Umbilical cord (tissue), 2 donors: ENCODE measurements around the gene DGCR2. TPM values are rescaled to one million over a fixed set of nuclear protein-coding genes. Genes with fewer than 3 reads are reported as not detected.
"Not testable (repeated sequence)": the region's sequence is repeated elsewhere in the genome, so short reads cannot be mapped to it uniquely, and the experiment has no call there.

Experiments used
- DNase-seq: peaks from one replicate; pipeline ENCODE4 v3.0.0-alpha.2; 2015; ENCODE audit warnings: low spot score
- total RNA-seq: library from RNA; depleted of rRNA; stranded (reverse); fragments of >200 nt; gene quantifications from one replicate; pipeline ENCODE4 v1.2.3, GENCODE V29; 2014; ENCODE audit warnings: low replicate concordance; ENCODE audit not compliant: insufficient read depth

DGCR2 gene
- total RNA-seq, 1 donor from 2014 or later: 47.4 TPM

- DNase-seq: no peak
These were observed 78.8 kb downstream of the DGCR2 start for GRCh38 chr22:19043121-19044085.

GRCh38 chr22:19042285-19043120 is 79.7 kb downstream of the DGCR2 start:
- no peak for DNase-seq

GRCh38 chr22:19041704-19042074 is 80.5 kb downstream of the DGCR2 start:
- no peak for DNase-seq

GRCh38 chr22:19040888-19041703 is 81.1 kb downstream of the DGCR2 start:
- DNase-seq: no peak

GRCh38 chr22:19040391-19040861 is 81.8 kb downstream of the DGCR2 start:
- DNase-seq: no peak

GRCh38 chr22:19039796-19040280 is 82.4 kb downstream of the DGCR2 start:
- DNase-seq: no peak

GRCh38 chr22:19039448-19039780 is 82.8 kb downstream of the DGCR2 start:
- no peak for DNase-seq

GRCh38 chr22:19038728-19039447 is 83.3 kb downstream of the DGCR2 start:
- DNase-seq: no peak

- DNase-seq: no peak
These were observed 84.1 kb downstream of the DGCR2 start for GRCh38 chr22:19038164-19038546.

GRCh38 chr22:19037282-19038163 is 84.7 kb downstream of the DGCR2 start:
- DNase-seq: peak; percentile 9

- no peak for DNase-seq
These were observed 85.5 kb downstream of the DGCR2 start for GRCh38 chr22:19036523-19037273.

- no peak for DNase-seq
These were observed 86.0 kb downstream of the DGCR2 start for GRCh38 chr22:19036229-19036522.

- no peak for DNase-seq
These were observed 86.6 kb downstream of the DGCR2 start for GRCh38 chr22:19035474-19036228.

GRCh38 chr22:19035126-19035473 is 87.1 kb downstream of the DGCR2 start:
- not testable (repeated sequence) for DNase-seq

- not testable (repeated sequence) for DNase-seq
These were observed 87.5 kb downstream of the DGCR2 start for GRCh38 chr22:19034724-19035120.

- DNase-seq: not testable (repeated sequence)
These were observed 88.0 kb downstream of the DGCR2 start for GRCh38 chr22:19034031-19034723.

GRCh38 chr22:19033568-19033905 is 88.7 kb downstream of the DGCR2 start:
- DNase-seq: not testable (repeated sequence)
